K562 (cell line): Measurements from ENCODE around the gene ST7. TPM values are rescaled to one million over a fixed set of nuclear protein-coding genes. Genes with fewer than 3 reads are reported as not detected.

Experiments used
- ATAC-seq: fragments of 200-7000 bp; cut with Tn5 transposase; 3 replicates; pipeline ENCODE4 v1.9.1; 2020; ENCODE audit warnings: moderate library complexity
- BruUV-seq: library from RNA; stranded (reverse); fragments of 400-500 nt; replicated peaks from 2 replicates; lab custom pipeline; 2021; lab: Mats Ljungman, UMichigan
- CTCF ChIA-PET: fragments of 300-600 bp; formaldehyde crosslinking; extraction: SDS; loops from one replicate; lab custom pipeline; 2021; ENCODE audit warnings: low intra/inter-chr PET ratio; lab: Yijun Ruan, JAX
- POLR2A ChIA-PET: fragments of 300-600, 350-650 bp; sonication (Branson Sonifier 250); formaldehyde crosslinking; extraction: SDS; loops from one replicate; lab custom pipeline; 2021; ENCODE audit warnings: antibody characterized with exemption, inconsistent platforms; lab: Yijun Ruan, JAX
- DNase-seq, 4 experiments: peaks; one replicate each; pipeline versions ENCODE4 v3.0.0 to v3.0.0-alpha.2; 2011 to 2018; ENCODE audit warnings: low spot score in 3 of 4, mixed read lengths in 3 of 4; ENCODE audit errors: extremely low read depth in 1 of 4
- FAIRE-seq: peaks from 2 replicates; lab custom pipeline; 2011; peaks lifted over from hg19 to GRCh38; lab: Jason Lieb, UNC
- H2AFZ ChIP-seq: 2 replicates; pipeline ENCODE4 v1.6.0; 2011; ENCODE audit warnings: low read depth, low read length, control low read depth, inconsistent platforms
- H3K27ac ChIP-seq: fragments of 200-600 bp; 3 replicates; pipeline ENCODE4 v1.8.0; 2011; ENCODE audit warnings: low read depth, mild to moderate bottlenecking, control low read depth, inconsistent platforms, low read length, moderate library complexity, mixed read lengths; ENCODE audit errors: extremely low read depth
- H3K27me3 ChIP-seq, 2 experiments: fragments of 300-600 bp in 1 of 2; 2 replicates in 1 of 2; 3 replicates in 1 of 2; pipeline versions ENCODE4 v1.6.0 to v1.8.0; 2011; ENCODE audit warnings: inconsistent platforms in 2 of 2, low read length in 2 of 2, mild to moderate bottlenecking in 1 of 2, mixed read lengths in 1 of 2, moderate library complexity in 1 of 2; ENCODE audit not compliant: control insufficient read depth in 2 of 2, insufficient read depth in 2 of 2
- H3K36me3 ChIP-seq: fragments of 300-600 bp; 3 replicates; pipeline ENCODE4 v1.8.0; 2011; ENCODE audit warnings: mild to moderate bottlenecking, low read length, inconsistent platforms; ENCODE audit not compliant: control insufficient read depth, insufficient read depth
- H3K4me1 ChIP-seq, 2 experiments: fragments of 200-600 bp in 1 of 2; replicated peaks in 1 of 2; 2 replicates in 1 of 2; 3 replicates in 1 of 2; pipeline versions ENCODE4 v1.5.1 to v1.8.0; 2011; ENCODE audit warnings: inconsistent platforms in 2 of 2, low read length in 2 of 2, mild to moderate bottlenecking in 1 of 2, mixed read lengths in 1 of 2, moderate library complexity in 1 of 2; ENCODE audit not compliant: control insufficient read depth in 2 of 2, insufficient read depth in 2 of 2
- H3K4me2 ChIP-seq: 2 replicates; pipeline ENCODE4 v1.6.1; 2011; ENCODE audit warnings: low read length, control low read depth, inconsistent platforms, mixed read lengths; ENCODE audit not compliant: insufficient read depth
- H3K4me3 ChIP-seq: fragments of 200-600 bp; sonication (generic), shearing (Covaris generic); 2 replicates; pipeline ENCODE4 v1.5.1; 2016; ENCODE audit warnings: control low read depth, inconsistent platforms
- H3K79me2 ChIP-seq: fragments of 200-600 bp; 3 replicates; pipeline ENCODE4 v1.8.0; 2011; ENCODE audit warnings: low read length, inconsistent platforms; ENCODE audit not compliant: control insufficient read depth, insufficient read depth
- H3K9ac ChIP-seq, 2 experiments: 2 replicates each; pipeline versions ENCODE4 v1.6.0 to v1.6.1; 2011; ENCODE audit warnings: low read depth in 2 of 2, low read length in 2 of 2, control low read depth in 1 of 2, inconsistent platforms in 1 of 2, mild to moderate bottlenecking in 1 of 2, mixed read lengths in 1 of 2; ENCODE audit not compliant: insufficient read depth in 1 of 2
- H3K9me1 ChIP-seq: one replicate; pipeline ENCODE4 v1.6.0; 2011; ENCODE audit warnings: inconsistent platforms, mild to moderate bottlenecking, low read length, moderate library complexity; ENCODE audit not compliant: control insufficient read depth, insufficient read depth
- H3K9me3 ChIP-seq: replicated peaks from 2 replicates; pipeline ENCODE4 v1.5.1; 2011; ENCODE audit warnings: low read depth, low read length, inconsistent platforms; ENCODE audit not compliant: control insufficient read depth, insufficient read depth
- H4K20me1 ChIP-seq: replicated peaks from 2 replicates; pipeline ENCODE4 v1.6.1; 2011; ENCODE audit warnings: low read length, inconsistent platforms, mixed read lengths; ENCODE audit not compliant: control insufficient read depth, insufficient read depth
- BMI1 ChIP-seq: fragments of 150-350 bp; IDR thresholded peaks from 2 replicates; pipeline ENCODE4 v1.6.1; 2014; ENCODE audit warnings: low read length
- BRD9 ChIP-seq: fragments of 450-650 bp; IDR thresholded peaks from 2 replicates; pipeline ENCODE4 v1.6.1; 2018; ENCODE audit warnings: low read depth; ENCODE audit not compliant: partially characterized antibody
- CBX1 ChIP-seq: sonication (generic); IDR thresholded peaks from 2 replicates; pipeline ENCODE4 v1.6.1; 2016; ENCODE audit warnings: antibody characterized with exemption, low read depth, mild to moderate bottlenecking
- CC2D1A ChIP-seq: fragments of 450-650 bp; IDR thresholded peaks from 2 replicates; pipeline ENCODE4 v1.6.1; 2017; ENCODE audit warnings: mild to moderate bottlenecking
- CHAMP1 ChIP-seq: fragments of 450-650 bp; IDR thresholded peaks from 2 replicates; pipeline ENCODE4 v1.6.1; 2016; ENCODE audit warnings: mild to moderate bottlenecking
- FIP1L1 ChIP-seq: fragments of 200-400 bp; formaldehyde crosslinking; IDR thresholded peaks from 2 replicates; pipeline ENCODE4 v1.6.1; 2018; ENCODE audit warnings: mild to moderate bottlenecking, low read depth, low read length; ENCODE audit not compliant: poor library complexity, severe bottlenecking
- LCOR ChIP-seq: sonication (generic); formaldehyde crosslinking; IDR thresholded peaks from 2 replicates; pipeline ENCODE4 v1.8.0; 2022; ENCODE audit warnings: mild to moderate bottlenecking, missing genetic modification reagents
- MAFG ChIP-seq: fragments of 450-650 bp; conservative IDR thresholded peaks from 2 replicates; pipeline ENCODE4 v1.6.1; 2016; ENCODE audit warnings: missing genetic modification characterization, missing compliant biosample characterization
- NFIC ChIP-seq: fragments of 450-650 bp; IDR thresholded peaks from 2 replicates; pipeline ENCODE4 v1.6.1; 2017; ENCODE audit warnings: mild to moderate bottlenecking, inconsistent platforms
- NKRF ChIP-seq: fragments of 450-650 bp; IDR thresholded peaks from 2 replicates; pipeline ENCODE4 v1.6.1; 2016; ENCODE audit warnings: borderline replicate concordance
- NR2C2 ChIP-seq, 2 experiments: fragments of 200-800 bp in 1 of 2; sonication (Bioruptor generic) in 1 of 2; sonication (generic) in 1 of 2; formaldehyde crosslinking in 1 of 2; IDR thresholded peaks; 2 replicates each; pipeline versions ENCODE4 v1.6.1 to v1.8.0; 2016 to 2022; ENCODE audit warnings: mild to moderate bottlenecking in 1 of 2, missing compliant biosample characterization in 1 of 2, missing genetic modification characterization in 1 of 2, missing genetic modification reagents in 1 of 2
- NR3C1 ChIP-seq: sonication (generic); formaldehyde crosslinking; IDR thresholded peaks from 2 replicates; pipeline ENCODE4 v1.8.1; 2022; ENCODE audit warnings: missing genetic modification reagents
- PURB ChIP-seq: sonication (generic); formaldehyde crosslinking; IDR thresholded peaks from 2 replicates; pipeline ENCODE4 v1.9.0; 2021; ENCODE audit warnings: low read depth, mild to moderate bottlenecking, missing genetic modification reagents
- RBBP5 ChIP-seq: fragments of 200-600 bp; sonication (generic); IDR thresholded peaks from 2 replicates; pipeline ENCODE4 v1.6.1; 2012; ENCODE audit warnings: borderline replicate concordance, mild to moderate bottlenecking, low read length, control low read depth, inconsistent platforms; ENCODE audit not compliant: insufficient read depth, poor library complexity, severe bottlenecking
- SAFB2 ChIP-seq: fragments of 200-400 bp; formaldehyde crosslinking; IDR thresholded peaks from 2 replicates; pipeline ENCODE4 v1.6.1; 2018; ENCODE audit warnings: borderline replicate concordance, low read length, low read depth, moderate library complexity; ENCODE audit not compliant: severe bottlenecking
- SMARCB1 ChIP-seq: IDR thresholded peaks from 2 replicates; pipeline ENCODE4 v1.6.1; 2011; ENCODE audit warnings: improper control_type of control experiment, low read depth; ENCODE audit not compliant: insufficient read length
- SOX6 ChIP-seq: fragments of 450-650 bp; IDR thresholded peaks from 2 replicates; pipeline ENCODE4 v1.6.1; 2014; ENCODE audit warnings: mild to moderate bottlenecking
- ZFP36 ChIP-seq: fragments of 150-350 bp; IDR thresholded peaks from 2 replicates; pipeline ENCODE4 v1.6.1; 2018; ENCODE audit warnings: low read length, low read depth; ENCODE audit not compliant: partially characterized antibody
- ZNF133 ChIP-seq: fragments of 250-450 bp; sonication (Bioruptor Pico); IDR thresholded peaks from 2 replicates; pipeline ENCODE4 v1.4.0; 2020; ENCODE audit warnings: mild to moderate bottlenecking
- WGBS: fragments of 100-300 bp; shearing (Covaris generic); methylation state at CpG from one replicate; pipeline ENCODE4 v1.1.6; 2016; ENCODE audit warnings: low coverage, mixed read lengths; ENCODE audit not compliant: insufficient coverage; ENCODE audit errors: missing lambda C conversion rate; 5-methylcytosine and 5-hydroxymethylcytosine counted together
- in situ Hi-C: fragments of 300-500 bp; cut with MboI; formaldehyde crosslinking; loops from 4 replicates; pipeline ENCODE4 v1.15.0; 2018; ENCODE audit warnings: inconsistent platforms, mixed read lengths
- intact Hi-C: fragments of 100-400 bp; cut with micrococcal nuclease; formaldehyde crosslinking; loops from 2 replicates; pipeline ENCODE4 v1.14.2; 2022
- polyA plus RNA-seq, 8 experiments: library from polyadenylated mRNA; depleted of rRNA in 4 of 8; stranded (reverse) in 5 of 8; unstranded in 3 of 8; fragments of >200 nt; fragmentation: Nextera tagmentation in 2 of 8; fragmentation: Illumina TruSeq in 1 of 8; extraction: Ambion mirVana in 2 of 8; extraction: Trizol in 1 of 8; gene quantifications; 2 replicates each; pipeline versions ENCODE4 v1.2.1 to v1.2.3, GENCODE V29; 2011 to 2014; ENCODE audit warnings: inconsistent platforms in 1 of 8, missing spikeins in 1 of 8
- total RNA-seq, 7 experiments: library from RNA; depleted of rRNA in 6 of 7; stranded (reverse); fragments of >200 nt in 6 of 7; fragmentation: Illumina TruSeq in 2 of 7; extraction: Trizol in 2 of 7; gene quantifications; 2 replicates each; pipeline versions ENCODE4 v1.2.1 to v1.2.3, GENCODE V29; 2011 to 2021; ENCODE audit warnings: low replicate concordance in 1 of 7

Gene ST7
- total and polyA plus RNA-seq, 9 of the 15 experiments (the other 6 are each of a cell fraction or from before 2014, with no cell fraction given), result 23.9 to 56.3 (median 36.9) TPM

- in situ Hi-C loops, result no loop called here
- TF ChIP-seq MAFG (tag) (no peak), SOX6 (no peak), NKRF (no peak), NR3C1 (CRISPR knock-in tag) (no peak), ZNF133 (CRISPR knock-in tag) (no peak), CBX1 (no peak), FIP1L1 (no peak), BMI1 (no peak), NFIC (no peak), BRD9 (no peak), LCOR (no peak), ZFP36 (peak; percentile 71), RBBP5 (no peak), SMARCB1 (no peak), CC2D1A (peak; percentile 63; the same call in 1 of the 2 replicates), PURB (CRISPR knock-in tag) (no peak), NR2C2 (CRISPR knock-in tag; IDR thresholded peaks at IDR 0.05) (no peak), NR2C2 (tag; IDR thresholded peaks at IDR 0.05) (no peak), CHAMP1 (0 out of 2 replicates have a peak, but pooled peaks have one; percentile 43), SAFB2 (no peak)
These were observed 37.9 kb downstream of the ST7 start for GRCh38 chr7:116991233-116991632.

More at GRCh38 chr7:116991233-116991632, 37.9 kb downstream of the ST7 start:
- Histone ChIP-seq H3K9me3 (peaks cover 2% of the 10 kb centered on the region; the same call in 1 of the 2 replicates), H3K4me2 (no peak overlapping the region), H3K4me3 (no peak overlapping the region), H3K79me2 (no peaks in the 10 kb centered on the region), H3K4me1 (no peaks in the 10 kb centered on the region), H2AFZ (no peak overlapping the region), H3K27me3 (no peaks in the 10 kb centered on the region), H3K9ac (no peak overlapping the region), H3K27ac (no peak overlapping the region), H4K20me1 (no peaks in the 10 kb centered on the region), H3K9me1 (no peaks in the 10 kb centered on the region), H3K36me3 (no peaks in the 10 kb centered on the region)
- 61% methylated on average over 3 of the region's 3 CpGs for WGBS
- FAIRE-seq (no peak), DNase-seq (no peak), ATAC-seq (no peak)
- CTCF ChIA-PET, result interaction anchor here (1.5 kb wide), 1 partner anchor 128 kb away, joined by 5 read pairs; no protein-coding TSS in a partner anchor
- POLR2A ChIA-PET, result no interaction called here
- BruUV-seq, result no TSS peak
- intact Hi-C loops, result no loop called here
